HG02610 (cell line): ENCODE results near the gene POLR2E.

Experiments used
- ATAC-seq: cut with Tn5 transposase; IDR thresholded peaks from one replicate; pipeline ENCODE4 v1.9.1; 2021; ENCODE audit warnings: mild to moderate bottlenecking, moderate library complexity; ENCODE audit not compliant: unreplicated experiment

Gene POLR2E

DNA sequence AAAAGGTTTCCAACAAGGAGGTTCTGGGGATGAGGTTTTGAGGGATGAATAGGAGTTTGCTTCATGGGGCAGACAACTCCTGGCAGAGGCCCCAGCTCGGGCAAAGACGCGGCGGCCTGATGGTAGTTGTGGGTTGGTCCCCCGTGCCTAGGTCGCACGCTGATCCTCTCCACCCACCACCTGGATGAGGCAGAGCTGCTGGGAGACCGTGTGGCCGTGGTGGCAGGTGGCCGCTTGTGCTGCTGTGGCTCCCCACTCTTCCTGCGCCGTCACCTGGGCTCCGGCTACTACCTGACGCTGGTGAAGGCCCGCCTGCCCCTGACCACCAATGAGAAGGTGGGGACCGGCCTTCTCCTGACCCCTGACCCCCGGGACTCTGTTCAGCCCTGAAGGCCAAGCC, 43.4 kb downstream of the POLR2E start:
- ATAC-seq, result no peak

DNA sequence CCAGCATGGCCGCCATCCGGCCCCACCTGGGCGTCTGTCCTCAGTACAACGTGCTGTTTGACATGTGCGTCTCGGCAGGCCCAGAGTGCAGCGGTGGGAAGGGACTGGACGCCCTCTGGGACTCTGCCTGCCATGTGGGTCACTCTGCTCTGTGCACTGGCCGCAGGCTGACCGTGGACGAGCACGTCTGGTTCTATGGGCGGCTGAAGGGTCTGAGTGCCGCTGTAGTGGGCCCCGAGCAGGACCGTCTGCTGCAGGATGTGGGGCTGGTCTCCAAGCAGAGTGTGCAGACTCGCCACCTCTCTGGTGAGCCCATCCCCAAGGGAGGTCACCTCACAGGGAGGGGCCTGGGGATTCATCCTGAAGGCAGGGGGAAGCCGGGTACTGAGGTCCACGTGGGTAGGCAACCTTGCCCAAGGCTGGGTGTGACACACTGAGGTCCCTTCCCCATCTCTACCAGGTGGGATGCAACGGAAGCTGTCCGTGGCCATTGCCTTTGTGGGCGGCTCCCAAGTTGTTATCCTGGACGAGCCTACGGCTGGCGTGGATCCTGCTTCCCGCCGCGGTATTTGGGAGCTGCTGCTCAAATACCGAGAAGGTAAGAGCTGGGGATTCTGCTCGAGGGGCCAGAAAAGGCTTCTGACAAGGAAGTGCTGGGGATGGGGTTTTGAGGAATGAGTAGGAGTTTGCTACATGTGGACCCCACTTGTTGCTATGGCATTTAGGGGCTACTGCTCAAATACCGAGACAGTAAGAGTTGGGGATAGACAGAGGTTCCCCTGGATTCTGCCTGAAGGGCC, 44.0 kb downstream of the POLR2E start:
- ATAC-seq, result no peak

DNA sequence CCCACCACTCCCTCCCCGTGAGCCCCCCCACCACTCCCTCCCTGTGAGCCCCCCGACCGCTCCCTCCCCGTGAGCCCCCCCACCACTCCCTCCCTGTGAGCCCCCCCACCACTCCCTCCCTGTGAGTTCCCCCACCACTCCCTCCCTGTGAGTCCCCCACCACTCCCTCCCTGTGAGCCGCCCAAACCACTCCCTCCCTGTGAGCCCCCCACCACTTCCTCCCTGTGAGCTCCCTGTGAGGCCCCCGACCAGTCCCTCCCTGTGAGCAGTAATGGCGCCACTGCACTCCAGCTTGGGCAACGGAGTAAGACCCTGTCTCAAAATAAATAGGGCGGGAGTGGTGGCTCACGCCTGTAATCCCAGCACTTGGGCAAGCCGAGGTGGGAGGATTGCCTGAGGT, 45.4 kb downstream of the POLR2E start:
- no peak for ATAC-seq

DNA sequence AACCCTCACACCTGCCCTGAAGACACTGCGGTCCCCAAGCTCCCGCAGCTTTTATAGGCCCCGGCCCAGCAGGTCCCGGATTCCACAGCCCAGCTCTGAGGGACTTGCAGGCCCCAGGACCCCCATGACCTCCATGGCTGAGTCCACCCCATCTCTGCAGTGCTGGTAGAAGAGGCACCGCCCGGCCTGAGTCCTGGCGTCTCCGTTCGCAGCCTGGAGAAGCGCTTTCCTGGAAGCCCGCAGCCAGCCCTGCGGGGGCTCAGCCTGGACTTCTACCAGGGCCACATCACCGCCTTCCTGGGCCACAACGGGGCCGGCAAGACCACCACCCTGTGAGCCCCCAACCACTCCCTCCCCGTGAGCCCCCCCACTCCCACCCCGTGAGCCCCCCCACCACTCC, 46.1 kb downstream of the POLR2E start:
- ATAC-seq, result no peak

DNA sequence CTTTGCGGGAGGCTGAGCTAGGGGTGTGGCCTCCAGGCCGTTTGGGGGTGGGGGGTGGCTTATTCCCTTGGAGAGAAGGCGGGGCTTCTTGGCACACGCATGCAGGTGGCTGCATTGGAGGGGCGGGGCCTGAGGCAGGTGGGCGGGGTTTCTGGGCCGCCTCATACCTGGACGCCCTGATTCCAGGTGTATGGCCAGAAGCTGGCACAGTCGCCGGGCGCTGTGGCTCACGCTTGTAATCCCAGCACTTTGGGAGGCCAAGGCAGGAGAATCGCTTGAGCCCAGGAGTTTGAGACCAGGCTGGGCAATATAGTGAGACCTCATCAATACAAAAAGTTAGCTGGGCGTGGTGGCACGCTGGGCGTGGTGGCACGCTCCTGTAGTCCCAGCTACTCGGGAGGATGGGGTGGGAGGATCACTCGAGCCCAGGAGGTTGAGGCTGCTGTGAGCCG, 47.5 kb downstream of the POLR2E start:
- ATAC-seq, result no peak

DNA sequence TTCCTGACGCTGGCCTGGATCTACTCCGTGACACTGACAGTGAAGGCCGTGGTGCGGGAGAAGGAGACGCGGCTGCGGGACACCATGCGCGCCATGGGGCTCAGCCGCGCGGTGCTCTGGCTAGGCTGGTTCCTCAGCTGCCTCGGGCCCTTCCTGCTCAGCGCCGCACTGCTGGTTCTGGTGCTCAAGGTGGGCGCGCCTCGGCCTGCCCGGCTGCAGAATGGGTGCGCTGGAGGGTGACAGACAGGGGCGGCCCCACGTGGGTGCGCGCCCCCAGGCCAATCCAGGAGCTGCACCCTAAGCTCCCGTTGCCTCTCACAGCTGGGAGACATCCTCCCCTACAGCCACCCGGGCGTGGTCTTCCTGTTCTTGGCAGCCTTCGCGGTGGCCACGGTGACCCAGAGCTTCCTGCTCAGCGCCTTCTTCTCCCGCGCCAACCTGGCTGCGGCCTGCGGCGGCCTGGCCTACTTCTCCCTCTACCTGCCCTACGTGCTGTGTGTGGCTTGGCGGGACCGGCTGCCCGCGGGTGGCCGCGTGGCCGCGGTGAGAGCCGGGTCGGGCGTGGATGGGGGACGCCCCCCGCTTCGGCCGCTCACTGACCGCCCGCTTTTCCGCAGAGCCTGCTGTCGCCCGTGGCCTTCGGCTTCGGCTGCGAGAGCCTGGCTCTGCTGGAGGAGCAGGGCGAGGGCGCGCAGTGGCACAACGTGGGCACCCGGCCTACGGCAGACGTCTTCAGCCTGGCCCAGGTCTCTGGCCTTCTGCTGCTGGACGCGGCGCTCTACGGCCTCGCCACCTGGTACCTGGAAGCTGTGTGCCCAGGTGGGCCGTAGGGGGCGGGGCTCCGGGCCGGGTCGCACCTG, 48.1 kb downstream of the POLR2E start:
- ATAC-seq, result no peak

DNA sequence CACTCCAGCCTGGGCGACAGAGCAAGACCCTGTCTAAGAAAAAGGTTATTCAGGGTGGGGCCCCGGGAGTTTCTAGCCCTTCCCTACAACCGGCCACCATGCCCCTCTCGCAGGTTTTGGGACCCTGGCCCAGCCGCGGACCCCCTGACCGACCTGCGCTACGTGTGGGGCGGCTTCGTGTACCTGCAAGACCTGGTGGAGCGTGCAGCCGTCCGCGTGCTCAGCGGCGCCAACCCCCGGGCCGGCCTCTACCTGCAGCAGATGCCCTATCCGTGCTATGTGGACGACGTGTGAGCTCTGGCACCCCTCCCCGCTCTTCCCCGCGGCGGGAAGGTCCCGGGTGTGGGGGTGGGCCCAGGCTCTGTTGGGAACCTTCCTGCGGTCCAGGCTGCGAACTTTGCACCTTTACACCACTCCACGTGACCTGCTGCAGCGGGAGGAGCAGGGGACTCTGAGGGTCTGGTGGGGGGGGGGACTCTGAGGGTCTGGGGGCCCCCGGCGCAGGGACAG, 49.0 kb downstream of the POLR2E start:
- ATAC-seq, result no peak

DNA sequence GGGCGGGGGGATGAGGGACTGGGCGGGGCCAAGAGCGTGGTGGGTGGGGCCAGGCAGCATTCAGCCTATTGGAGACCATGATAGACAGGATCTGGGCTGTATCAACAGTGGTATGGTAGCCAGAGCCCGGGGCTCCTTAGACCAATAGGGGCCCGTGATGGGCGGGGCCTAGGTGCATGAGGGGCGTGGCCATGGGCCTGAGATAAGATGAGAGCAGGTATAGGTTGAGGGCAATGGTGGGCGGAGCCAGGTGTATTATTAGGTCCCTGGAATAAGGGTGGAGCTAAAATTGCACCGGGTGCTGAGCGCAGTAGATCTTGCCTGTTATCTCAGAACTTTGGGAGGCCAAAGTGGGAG, 50.0 kb downstream of the POLR2E start:
- ATAC-seq, result no peak

DNA sequence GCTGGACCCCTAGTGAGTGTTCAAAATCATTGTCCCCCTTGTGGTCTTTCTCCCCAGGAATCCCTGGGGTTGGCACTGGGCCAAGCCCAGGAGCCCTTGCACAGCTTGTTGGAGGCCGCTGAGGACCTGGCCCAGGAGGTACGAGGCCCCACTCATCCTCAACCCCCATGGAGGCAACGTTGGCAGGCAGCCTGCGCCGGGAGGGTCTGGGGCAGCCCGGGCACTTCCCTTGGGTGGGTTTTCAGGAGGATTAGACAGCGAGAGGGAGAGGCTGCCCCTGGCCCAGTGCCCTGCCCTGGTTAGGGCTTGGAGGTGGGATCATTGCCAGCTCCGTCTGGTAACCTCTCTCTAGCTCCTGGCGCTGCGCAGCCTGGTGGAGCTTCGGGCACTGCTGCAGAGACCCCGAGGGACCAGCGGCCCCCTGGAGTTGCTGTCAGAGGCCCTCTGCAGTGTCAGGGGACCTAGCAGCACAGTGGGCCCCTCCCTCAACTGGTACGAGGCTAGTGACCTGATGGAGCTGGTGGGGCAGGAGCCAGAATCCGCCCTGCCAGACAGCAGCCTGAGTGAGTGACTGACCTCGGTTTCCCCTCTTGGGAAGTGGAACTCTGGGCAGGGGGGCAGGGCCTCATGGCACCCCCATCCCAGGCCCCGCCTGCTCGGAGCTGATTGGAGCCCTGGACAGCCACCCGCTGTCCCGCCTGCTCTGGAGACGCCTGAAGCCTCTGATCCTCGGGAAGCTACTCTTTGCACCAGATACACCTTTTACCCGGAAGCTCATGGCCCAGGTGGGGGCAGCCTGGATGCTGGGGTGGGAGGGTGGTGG, 52.3 kb downstream of the POLR2E start:
- no peak for ATAC-seq

DNA sequence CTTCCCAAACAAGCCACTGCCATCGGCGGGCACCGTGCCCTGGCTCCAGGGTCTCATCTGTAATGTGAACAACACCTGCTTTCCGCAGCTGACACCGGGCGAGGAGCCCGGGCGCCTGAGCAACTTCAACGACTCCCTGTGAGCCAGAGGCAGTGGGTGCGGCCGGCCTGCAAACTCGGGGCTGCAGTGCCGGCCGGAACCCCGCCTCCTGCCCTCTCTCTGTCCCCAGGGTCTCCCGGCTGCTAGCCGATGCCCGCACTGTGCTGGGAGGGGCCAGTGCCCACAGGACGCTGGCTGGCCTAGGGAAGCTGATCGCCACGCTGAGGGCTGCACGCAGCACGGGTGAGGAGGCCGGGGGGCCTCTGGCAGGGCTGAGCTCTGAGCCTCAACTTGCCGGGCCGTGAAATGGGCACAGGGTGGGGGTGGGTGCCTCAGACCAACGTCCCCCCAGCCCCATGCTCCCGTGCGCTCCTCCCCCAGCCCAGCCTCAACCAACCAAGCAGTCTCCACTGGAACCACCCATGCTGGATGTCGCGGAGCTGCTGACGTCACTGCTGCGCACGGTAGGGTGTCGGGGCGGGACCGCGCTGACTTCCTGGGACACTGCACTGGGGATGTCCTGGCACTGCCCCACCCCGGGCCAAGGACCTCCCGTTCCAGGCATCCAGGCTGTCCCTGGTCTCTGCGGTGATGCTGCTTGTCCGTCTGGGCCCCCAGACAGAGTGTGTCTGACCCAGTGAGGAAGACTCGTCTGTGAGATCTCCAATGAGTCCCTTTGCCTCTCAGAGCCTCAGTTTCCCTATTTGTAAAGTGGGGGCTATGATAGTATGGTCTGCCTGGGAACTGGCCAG, 53.1 kb downstream of the POLR2E start:
- no peak for ATAC-seq

DNA sequence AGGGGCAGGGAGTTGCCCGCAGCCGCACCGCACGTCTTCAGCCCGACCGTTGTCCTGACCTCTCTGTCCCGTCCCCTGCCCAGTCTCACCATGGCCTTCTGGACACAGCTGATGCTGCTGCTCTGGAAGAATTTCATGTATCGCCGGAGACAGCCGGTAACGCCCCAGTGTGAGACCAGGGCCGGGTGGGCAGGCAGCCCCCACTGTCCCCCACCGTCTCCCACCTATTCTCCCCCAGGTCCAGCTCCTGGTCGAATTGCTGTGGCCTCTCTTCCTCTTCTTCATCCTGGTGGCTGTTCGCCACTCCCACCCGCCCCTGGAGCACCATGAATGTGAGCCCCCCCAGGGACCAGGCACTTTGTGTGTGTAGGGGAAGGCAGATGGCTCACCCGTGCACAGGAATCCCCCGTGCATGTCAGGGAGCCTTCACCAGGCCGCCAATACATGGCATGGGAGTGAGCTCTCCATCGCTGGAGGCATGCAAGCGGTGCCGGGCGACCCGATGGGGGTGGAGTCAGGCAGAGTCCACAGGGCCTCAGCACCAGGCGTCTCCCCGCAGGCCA, 53.8 kb downstream of the POLR2E start:
- no peak for ATAC-seq

DNA sequence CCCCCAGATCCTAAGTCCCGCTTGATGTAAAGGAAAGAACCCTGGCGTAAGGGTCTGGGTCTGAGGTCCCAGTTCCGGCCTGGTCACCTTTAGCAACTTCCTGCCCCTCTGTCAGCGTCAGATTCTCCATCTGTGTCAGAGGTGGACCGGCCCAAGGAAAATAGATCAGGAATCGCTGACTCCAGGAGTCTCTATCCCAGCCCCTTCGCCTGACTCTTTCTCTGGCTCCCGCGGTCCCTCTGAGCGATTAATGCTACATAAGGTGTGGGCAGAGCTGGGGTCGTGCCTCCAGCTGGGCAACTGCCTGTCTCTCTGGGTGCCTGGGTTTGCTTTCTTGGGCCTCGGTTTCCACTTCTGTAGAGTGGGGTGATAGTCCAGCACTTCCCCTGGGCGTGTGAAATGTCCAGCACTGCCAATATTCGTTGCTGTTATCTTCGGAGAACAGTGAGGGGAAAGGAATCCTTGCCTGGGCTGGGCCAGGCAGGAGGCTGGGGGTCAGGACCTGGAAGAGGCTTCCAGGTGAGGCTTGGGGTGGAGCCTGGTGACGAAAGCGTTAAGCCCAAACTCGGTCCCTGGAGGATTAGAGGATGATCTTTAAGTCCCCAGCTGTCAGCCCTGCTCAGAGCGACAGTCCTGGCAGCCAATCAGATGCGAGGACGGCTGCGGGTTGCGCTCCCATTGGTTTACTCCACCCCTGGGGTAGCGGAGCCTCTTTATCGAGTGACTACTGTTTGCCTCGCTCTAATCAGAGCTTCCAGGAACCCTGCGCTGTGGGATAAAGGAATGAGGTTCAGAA, 54.5 kb downstream of the POLR2E start:
- peak; percentile 48 for ATAC-seq

DNA sequence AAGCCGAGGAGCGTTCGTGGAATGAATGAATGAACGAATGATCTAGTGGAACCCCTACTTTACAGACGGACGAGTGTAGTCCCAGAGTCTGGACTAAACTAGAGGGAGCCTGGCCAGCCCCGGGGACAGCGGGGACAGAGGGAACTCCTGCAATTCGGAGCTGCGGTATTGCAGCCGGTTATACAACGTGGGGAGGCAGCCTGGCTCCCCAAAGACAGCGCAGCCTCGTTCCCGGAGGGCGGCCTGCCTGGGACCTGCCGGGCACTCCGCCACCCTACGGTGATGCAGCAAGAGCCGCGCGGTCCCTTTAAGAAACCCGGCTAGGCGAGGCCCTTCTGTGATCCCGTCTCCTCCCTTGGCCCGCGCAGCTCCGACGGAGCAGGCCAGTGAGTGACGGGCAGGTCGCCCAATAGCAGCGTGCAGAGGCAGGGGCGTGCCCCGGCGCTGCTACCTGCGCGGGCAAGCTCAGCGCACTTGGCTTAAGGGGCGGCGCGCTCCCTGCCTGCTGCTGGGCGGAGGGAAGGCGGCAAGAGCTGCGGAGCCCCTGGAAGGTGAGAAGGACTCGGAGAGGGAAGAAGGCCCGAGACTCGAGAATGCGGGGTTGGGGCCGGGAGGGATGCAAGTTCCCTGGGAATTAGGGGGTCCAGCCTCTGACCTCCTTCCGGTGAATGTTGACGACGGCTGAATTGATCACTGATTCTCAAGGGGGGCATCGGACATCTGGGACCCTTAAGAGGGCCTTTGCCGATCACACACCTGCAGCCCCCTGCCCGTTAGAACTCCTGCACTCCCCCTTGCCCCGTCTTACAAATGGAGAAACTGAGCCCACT, 55.3 kb downstream of the POLR2E start, which contains the start of gene ABCA7:
Gene ABCA7, plus strand, starts transcription at position 462 of the 830 bp plus-strand sequence. CDS start 1,255 bp downstream, outside the sequence.
- peak; percentile 68 for ATAC-seq

DNA sequence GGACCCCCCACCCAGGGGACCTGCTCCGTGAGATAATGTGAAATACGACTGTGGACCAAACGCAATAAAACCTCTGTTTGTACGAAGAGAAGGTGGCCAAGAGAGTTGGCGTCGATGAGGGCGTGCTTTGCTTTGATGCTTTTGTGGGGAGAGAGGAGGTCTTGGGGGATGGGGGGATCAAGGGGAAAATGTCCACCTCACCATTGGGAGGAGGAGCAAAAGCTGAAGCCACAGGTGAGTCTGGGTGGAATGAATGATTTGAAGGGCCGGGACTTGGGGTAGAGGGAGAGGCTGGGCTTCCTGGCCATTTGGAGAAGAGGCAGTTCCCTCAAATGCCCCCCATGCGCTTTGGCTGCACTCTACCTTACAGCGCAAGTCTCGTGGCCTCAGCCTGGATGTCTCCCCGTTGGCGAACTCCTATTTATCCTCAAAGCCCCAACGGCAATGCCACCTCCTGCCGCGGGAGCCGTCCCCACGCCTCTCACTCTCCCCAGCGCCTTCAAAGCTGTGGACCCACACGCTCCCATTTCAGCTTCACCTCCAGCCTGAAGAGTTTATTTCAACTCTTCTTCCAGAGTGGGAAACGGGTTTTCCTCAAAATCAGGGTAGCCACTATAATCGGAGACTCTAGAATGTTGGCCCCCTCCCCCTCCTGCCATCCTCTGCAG, 56.1 kb downstream of the POLR2E start:
- ATAC-seq, result no peak

DNA sequence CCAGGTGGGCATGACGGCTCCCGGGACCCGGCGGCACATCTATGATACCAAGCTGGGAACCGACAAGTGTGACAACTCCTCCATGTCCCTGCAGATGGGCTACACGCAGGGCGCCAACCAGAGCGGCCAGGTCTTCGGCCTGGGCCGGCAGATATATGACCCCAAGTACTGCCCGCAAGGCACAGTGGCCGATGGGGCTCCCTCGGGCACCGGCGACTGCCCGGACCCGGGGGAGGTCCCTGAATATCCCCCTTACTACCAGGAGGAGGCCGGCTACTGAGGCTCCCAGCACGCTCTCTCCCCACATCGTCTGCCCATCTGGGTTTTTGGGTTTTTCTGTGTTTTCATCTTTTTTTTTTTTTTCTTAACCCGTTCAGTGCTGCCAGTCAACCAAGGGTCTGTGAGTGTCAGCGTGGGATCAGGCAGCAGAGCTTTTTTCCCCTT, 57.5 kb downstream of the POLR2E start:
- ATAC-seq, result no peak
